Lung (tissue), 12 donors: ENCODE results near the gene PPFIA3. TPM values are rescaled to one million over a fixed set of nuclear protein-coding genes. Genes with fewer than 3 reads are reported as not detected.
"Not testable (repeated sequence)": the region's sequence is repeated elsewhere in the genome, so short reads cannot be mapped to it uniquely, and the experiment has no call there.

Experiments used
- ATAC-seq: fragments of 200-7000 bp; cut with Tn5 transposase; one replicate; pipeline ENCODE4 v1.9.1; 2020; ENCODE audit warnings: moderate number of reproducible peaks; ENCODE audit not compliant: insufficient read depth, low FRiP score
- DNase-seq, 3 donors: peaks; one replicate each; pipeline ENCODE4 v3.0.0-alpha.2; 2013 to 2017
- H3K27ac ChIP-seq, 2 donors: one replicate each; pipeline ENCODE4 v1.5.1; 2013; ENCODE audit warnings: mild to moderate bottlenecking in 2 of 2, moderate library complexity in 2 of 2, control low read depth in 1 of 2, inconsistent platforms in 1 of 2, low read depth in 1 of 2, low read length in 1 of 2
- H3K27me3 ChIP-seq, 3 donors: one replicate each; pipeline ENCODE4 v1.5.1; 2013; ENCODE audit warnings: low read length in 2 of 3; ENCODE audit not compliant: control insufficient read depth in 3 of 3, insufficient read depth in 3 of 3
- H3K36me3 ChIP-seq, 4 donors: one replicate each; pipeline ENCODE4 v1.5.1; 2013; ENCODE audit warnings: low read length in 4 of 4, mild to moderate bottlenecking in 1 of 4, moderate library complexity in 1 of 4; ENCODE audit not compliant: control insufficient read depth in 4 of 4, insufficient read depth in 4 of 4
- H3K4me1 ChIP-seq, 5 donors: one replicate each; pipeline ENCODE4 v1.5.1; 2013; ENCODE audit warnings: low read length in 5 of 5, mild to moderate bottlenecking in 2 of 5, moderate library complexity in 1 of 5; ENCODE audit not compliant: control insufficient read depth in 5 of 5, insufficient read depth in 5 of 5
- H3K4me3 ChIP-seq: one replicate; pipeline ENCODE4 v1.5.1; 2013; ENCODE audit warnings: mild to moderate bottlenecking, control low read depth, moderate library complexity
- H3K9ac ChIP-seq, 2 donors: one replicate each; pipeline ENCODE4 v1.5.1; 2013; ENCODE audit warnings: low read length in 2 of 2, control low read depth in 1 of 2; ENCODE audit not compliant: insufficient read depth in 1 of 2
- H3K9me3 ChIP-seq, 4 donors: one replicate each; pipeline ENCODE4 v1.5.1; 2013; ENCODE audit warnings: low read length in 3 of 4, mild to moderate bottlenecking in 1 of 4, moderate library complexity in 1 of 4; ENCODE audit not compliant: control insufficient read depth in 4 of 4, insufficient read depth in 3 of 4
- CTCF ChIP-seq: IDR thresholded peaks from 2 replicates; pipeline ENCODE4 v1.5.1; 2012; ENCODE audit warnings: mild to moderate bottlenecking; ENCODE audit errors: control extremely low read depth, extremely low read depth
- WGBS, 2 donors: extraction: QIAGEN DNeasy Blood & Tissue Kit; methylation state at CpG; one replicate each; pipeline ENCODE4 v1.1.7; 2013; 5-methylcytosine and 5-hydroxymethylcytosine counted together
- polyA plus RNA-seq, 2 donors: library from polyadenylated mRNA; stranded (reverse); fragments of 200-250 nt; gene quantifications; one replicate each; pipeline ENCODE4 v1.2.1, GENCODE V29; 2013
- total RNA-seq, 2 donors: library from RNA; depleted of rRNA in 1 of 2; stranded (reverse); fragments of >200 nt in 1 of 2; gene quantifications; one replicate each; pipeline ENCODE4 v1.2.1, GENCODE V29; 2014 to 2021
- donor health status: control.
- donor health status: control.
- donor health status: Bipolar disorder and iron deficiency.
- donor health status: healthy.
- donor health status: DM: yes; HTN: yes; CAD: no.

Gene PPFIA3
- total and polyA plus RNA-seq, 4 donors, result 3.0 to 10.6 (median 8.6) TPM

GRCh38 chr19:49167857-49168409 lies 48.6 kb downstream of the PPFIA3 start:
- Histone ChIP-seq H3K9me3 (no peaks in the 10 kb centered on the region), H3K4me1 (peaks cover 0 to 12% (median 8%) of the 10 kb centered on the region in 5 donors), H3K9ac (no peak overlapping the region), H3K4me3 (no peak overlapping the region), H3K27me3 (no peaks in the 10 kb centered on the region), H3K27ac (no peak overlapping the region), H3K36me3 (peaks cover 0 to 20% (median 4%) of the 10 kb centered on the region in 4 donors)
- WGBS, 2 donors, result 87 to 95% methylated on average over 25 of the region's 25 CpGs
- DNase-seq (no peak), ATAC-seq (no peak)
- TF ChIP-seq CTCF, result no peak

- 93 to 95% methylated on average over 23 of the region's 23 CpGs for WGBS, 2 donors
- no peak for ATAC-seq
- Histone ChIP-seq H3K9me3 (no peaks in the 10 kb centered on the region), H3K4me1 (peaks cover 0 to 12% (median 8%) of the 10 kb centered on the region in 5 donors), H3K4me3 (no peak overlapping the region), H3K27ac (no peak overlapping the region), H3K36me3 (peaks cover 0 to 22% (median 4%) of the 10 kb centered on the region in 4 donors), H3K9ac (no peak overlapping the region), H3K27me3 (no peaks in the 10 kb centered on the region)
- no peak for DNase-seq
- no peak for TF ChIP-seq CTCF
Observed at GRCh38 chr19:49168421-49168820, 49.1 kb downstream of the PPFIA3 start.

GRCh38 chr19:49173198-49173597 lies 53.9 kb downstream of the PPFIA3 start:
- H3K27me3 ChIP-seq, result no peaks in the 10 kb centered on the region
- H3K36me3 ChIP-seq, result peaks cover 0 to 20% (median 4%) of the 10 kb centered on the region in 4 donors
- ATAC-seq (no peak), DNase-seq (no peak)
- H3K9ac ChIP-seq, result no peak overlapping the region
- no peak overlapping the region for H3K4me3 ChIP-seq
- no peak for TF ChIP-seq CTCF
- H3K9me3 ChIP-seq, result no peaks in the 10 kb centered on the region
- H3K27ac ChIP-seq, result no peak overlapping the region
- H3K4me1 ChIP-seq, result no peaks in the 10 kb centered on the region
- 93 to 97% methylated on average over 2 of the region's 2 CpGs for WGBS, 2 donors

GRCh38 chr19:49180659-49181058 lies 61.3 kb downstream of the PPFIA3 start:
- Histone ChIP-seq H3K4me3 (no peak overlapping the region), H3K9ac (no peak overlapping the region), H3K27me3 (no peaks in the 10 kb centered on the region), H3K4me1 (peaks cover 0 to 2% (median 0%) of the 10 kb centered on the region in 5 donors), H3K36me3 (peaks cover 3 to 15% (median 5%) of the 10 kb centered on the region in 4 donors), H3K27ac (no peak overlapping the region), H3K9me3 (peaks cover 0 to 2% (median 0%) of the 10 kb centered on the region in 4 donors)
- TF ChIP-seq CTCF, result no peak
- ATAC-seq, result no peak
- 95 to 97% methylated on average over 4 of the region's 4 CpGs for WGBS, 2 donors
- no peak for DNase-seq

GRCh38 chr19:49182010-49182847 lies 62.9 kb downstream of the PPFIA3 start:
- ATAC-seq, result not testable (repeated sequence)

More at GRCh38 chr19:49182010-49182847, 62.9 kb downstream of the PPFIA3 start:
- H3K9me3 ChIP-seq, DNase-seq, H3K4me1 ChIP-seq, H3K9ac ChIP-seq, H3K4me3 ChIP-seq, H3K27me3 ChIP-seq, H3K27ac ChIP-seq: not testable (repeated sequence)
- WGBS, 2 donors, result 84 to 93% methylated on average over 20 of the region's 20 CpGs
- H3K36me3 ChIP-seq, result peaks cover 3 to 18% (median 9%) of the 10 kb centered on the region in 4 donors
